Esophagus mucosa (tissue), 1 donor: Measurements from ENCODE around the gene SPOCK2. TPM values are rescaled to one million over a fixed set of nuclear protein-coding genes. Genes with fewer than 3 reads are reported as not detected.
A peak's percentile ranks its signal among the peaks of the same experiment; 100 is the strongest.

Experiments used
- ATAC-seq: fragments of 200-7000 bp; cut with Tn5 transposase; one replicate; pipeline ENCODE4 v1.9.1; 2020
- total RNA-seq: library from RNA; stranded (reverse); gene quantifications from one replicate; pipeline ENCODE4 v1.2.4, GENCODE V29; 2023
- donor health status: DM: yes; HTN: yes; CAD: no.

Gene SPOCK2
- total RNA-seq, 1 donor from 2014 or later, result 1.5 TPM

DNA sequence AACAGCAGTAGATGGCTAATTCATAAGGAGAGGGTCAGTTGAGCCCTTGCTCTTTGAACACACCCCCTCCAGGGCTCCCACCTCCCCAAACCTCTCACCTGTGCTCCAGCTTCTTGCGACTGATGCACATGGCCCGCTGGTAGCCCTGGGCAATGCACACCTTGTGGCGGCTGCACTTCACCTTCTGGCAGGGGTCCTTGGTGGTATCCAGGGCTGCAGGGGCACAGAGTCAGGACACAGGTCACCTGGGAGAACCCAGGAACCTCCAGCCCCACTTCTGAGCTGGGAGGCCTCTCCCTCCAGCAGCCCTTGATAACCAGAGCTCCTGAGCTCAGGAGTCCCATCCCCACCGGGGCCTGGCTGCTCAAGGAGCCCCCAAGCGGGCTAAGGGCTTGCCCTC, 16.3 kb downstream of the SPOCK2 start:
- no peak for ATAC-seq

GRCh38 chr10:72069751-72070526, 18.4 kb downstream of the SPOCK2 start:
- no peak for ATAC-seq

DNA sequence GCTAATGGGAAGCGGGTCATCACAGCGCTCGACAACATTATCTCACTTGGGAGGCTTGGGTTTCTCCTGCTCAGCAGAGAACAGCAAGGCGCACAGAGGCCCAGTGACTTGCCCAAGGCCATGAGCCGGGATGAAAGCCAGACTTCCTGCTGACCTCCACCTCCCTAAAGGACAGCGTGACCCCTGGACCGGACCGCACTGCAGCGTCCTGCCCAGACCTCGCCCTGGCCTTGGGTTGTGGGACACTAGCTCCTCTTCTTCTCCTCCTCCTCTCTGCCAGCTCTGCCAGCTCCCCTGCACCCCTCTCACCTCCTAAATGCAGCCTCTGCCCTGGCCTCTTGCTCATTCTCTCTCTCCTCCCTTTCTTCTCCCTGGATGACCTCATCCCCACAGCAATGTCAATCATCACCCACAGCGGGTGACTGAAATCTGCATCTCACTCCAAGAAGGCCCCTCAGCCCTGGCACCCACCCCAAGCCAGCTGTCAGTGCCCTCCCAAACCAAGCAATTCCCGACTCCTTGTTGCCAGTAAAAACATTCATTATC, 19.4 kb downstream of the SPOCK2 start:
- no peak for ATAC-seq

DNA sequence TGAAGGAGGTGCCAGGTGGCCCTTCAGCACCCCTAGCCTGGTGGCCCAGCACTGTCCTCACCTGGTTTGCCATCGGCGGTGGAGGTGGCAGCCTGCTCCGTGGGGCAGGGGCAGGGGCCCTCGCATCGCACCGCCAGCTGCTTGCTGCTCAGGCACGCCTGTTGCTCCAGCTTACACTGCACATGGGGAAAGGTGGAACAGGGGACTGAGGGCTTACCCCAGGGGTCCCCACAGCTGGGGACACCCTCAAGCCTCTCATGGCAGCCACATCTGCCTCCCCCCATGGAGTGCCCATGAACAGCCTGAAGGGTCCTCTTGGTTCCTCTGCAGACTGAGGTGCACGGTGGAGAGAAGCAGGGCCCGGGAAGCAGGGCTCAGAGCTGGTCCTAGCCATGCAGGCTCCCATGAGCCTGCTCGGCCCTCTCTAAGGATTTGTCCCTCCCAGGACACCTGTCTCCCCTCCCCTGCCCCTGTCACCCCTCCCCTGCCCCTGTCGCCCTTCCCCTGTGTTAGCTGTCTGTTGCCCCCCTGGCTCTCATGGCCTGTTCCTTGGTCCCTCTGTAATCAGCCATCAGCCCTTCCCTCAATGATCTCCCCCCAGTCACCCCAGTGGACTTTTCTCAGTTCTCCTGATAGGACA, 20.1 kb downstream of the SPOCK2 start:
- ATAC-seq, result no peak

- ATAC-seq, result no peak
Measured at GRCh38 chr10:72067463-72068125, 20.8 kb downstream of the SPOCK2 start.

GRCh38 chr10:72066318-72067284, 21.8 kb downstream of the SPOCK2 start:
- ATAC-seq, result no peak

DNA sequence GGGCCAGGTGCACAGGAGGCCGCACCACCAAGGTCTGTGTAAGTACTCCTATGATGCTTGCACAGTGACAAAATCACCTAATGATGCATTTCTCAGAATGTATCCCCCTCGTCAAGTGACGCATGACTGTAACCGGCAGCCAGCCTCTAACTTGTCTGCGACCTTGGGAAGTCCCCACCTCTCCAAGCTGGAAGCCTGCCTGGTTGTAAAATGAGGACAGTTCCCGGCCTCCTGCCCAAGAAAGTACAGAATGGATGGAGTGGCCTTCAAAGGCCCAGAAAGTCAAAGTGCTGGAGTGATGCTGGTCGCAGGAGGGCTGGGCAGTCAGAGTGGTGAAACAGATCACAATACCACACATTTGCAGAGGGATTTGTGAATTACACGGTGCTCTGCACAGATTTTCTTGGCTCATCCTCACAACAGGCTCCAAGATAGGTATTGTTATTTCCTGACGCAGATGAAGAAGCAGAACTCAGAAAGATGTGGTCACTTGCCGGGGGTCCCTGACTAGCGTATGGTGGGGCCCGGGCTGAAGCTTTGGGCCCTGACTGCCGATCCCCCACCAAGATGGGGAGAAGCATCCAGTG, 22.8 kb downstream of the SPOCK2 start:
- no peak for ATAC-seq

DNA sequence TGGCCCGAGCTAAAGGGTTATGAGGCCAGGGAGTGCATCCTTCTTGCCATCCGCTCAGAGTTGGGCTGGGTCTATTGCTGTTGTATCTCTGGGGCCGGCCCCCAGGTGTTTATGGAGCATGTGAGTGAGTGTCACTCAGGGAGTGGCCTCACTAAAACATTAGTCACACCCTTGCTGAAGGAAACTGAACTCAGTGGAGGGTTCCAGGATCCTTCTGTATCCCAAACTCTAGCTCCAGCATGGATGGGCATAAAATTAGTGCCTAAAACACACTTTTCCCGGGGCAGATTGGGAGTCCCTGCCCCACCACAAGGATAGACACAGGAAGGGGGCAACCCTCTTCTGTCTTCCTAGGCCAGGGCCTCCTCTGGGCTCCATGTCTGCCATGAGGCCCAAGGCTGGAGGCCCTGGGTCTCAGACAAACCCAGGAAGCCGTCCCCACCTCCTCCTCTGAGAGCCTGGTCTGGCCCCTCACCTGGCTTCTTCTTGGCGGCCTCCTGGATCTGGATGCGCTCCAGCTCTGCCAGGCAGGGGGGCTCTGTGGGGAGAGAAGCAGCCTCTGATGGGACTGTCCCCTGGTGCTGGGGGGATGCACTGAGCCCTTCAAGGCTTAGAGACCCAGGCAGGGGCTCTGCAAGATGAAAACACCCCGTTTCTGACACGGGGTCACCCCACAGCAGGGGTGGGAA, 24.5 kb downstream of the SPOCK2 start:
- ATAC-seq, result peak; percentile 70

- ATAC-seq, result no peak
Measured at GRCh38 chr10:72062832-72063702, 25.3 kb downstream of the SPOCK2 start.

- no peak for ATAC-seq
Measured at GRCh38 chr10:72062382-72062781, 26.0 kb downstream of the SPOCK2 start.

GRCh38 chr10:72061930-72062329, 26.4 kb downstream of the SPOCK2 start:
- no peak for ATAC-seq

GRCh38 chr10:72061491-72061890, 26.9 kb downstream of the SPOCK2 start:
- ATAC-seq, result no peak

GRCh38 chr10:72059843-72060822, 28.2 kb downstream of the SPOCK2 start:
- no peak for ATAC-seq

DNA sequence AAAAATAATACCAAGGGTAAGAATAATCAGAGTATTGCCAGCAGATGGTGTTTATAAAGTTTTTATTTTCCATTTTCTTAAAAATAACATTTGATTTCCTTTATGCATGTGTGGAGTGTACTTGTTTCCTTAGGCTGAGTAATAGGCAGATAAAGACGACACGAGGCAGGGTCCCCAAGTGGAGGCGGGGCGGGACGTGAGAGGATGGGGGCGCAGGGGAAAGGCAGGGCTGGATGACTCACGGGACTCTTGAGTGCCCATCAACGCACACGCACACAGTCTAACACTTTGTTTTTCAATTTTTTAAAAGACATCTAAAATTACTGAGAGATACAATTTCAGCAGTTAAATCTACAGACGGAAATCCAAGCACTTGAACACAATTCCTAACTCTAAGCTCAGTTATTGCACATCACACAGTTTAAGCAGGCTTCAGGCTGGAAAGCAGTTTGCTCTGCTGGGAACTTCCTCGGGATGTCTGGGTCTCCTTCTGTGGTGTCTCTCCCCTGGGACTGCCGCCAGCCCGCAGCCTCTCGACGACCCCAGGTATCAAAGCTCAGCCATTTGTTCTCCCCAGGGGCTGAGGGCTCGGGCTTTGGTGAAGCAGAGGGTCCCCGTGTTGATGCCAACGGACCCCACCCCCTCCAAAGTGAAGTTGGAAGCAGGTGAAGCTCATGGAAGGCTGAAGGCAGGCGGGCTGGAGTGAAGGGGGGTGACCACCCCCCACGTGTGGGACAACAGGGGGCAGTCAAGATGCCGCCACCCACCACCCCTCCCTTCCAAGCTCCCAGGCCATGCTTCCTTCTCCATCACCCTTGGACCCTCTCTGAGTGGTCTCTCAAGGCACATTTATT, 29.1 kb downstream of the SPOCK2 start:
- ATAC-seq, result no peak

DNA sequence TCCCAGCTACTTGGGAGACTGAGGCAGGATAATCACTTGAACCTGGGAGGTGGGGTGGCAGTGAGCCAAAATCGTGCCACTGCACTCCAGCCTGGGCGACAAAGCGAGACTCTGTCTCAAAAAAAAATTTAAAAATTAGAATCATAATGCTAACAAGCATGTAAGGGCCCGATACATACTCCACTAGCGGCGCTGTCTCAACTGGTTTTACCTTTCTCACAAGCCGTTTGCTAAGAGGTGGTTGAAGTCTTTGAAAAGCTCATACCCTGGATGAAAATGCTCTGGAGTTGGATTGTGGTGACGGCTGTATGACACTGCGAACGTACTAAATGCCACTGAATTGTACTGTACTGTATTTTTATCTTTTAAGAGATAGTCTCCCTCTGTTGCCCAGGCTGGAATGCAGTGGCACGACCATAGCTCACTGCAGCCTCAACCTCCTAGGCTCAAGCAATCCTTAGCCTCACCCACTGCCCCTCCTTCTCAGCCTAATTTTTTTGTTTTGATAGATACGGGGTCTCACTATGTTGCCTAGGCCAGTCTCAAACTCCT, 29.9 kb downstream of the SPOCK2 start:
- ATAC-seq, result no peak

DNA sequence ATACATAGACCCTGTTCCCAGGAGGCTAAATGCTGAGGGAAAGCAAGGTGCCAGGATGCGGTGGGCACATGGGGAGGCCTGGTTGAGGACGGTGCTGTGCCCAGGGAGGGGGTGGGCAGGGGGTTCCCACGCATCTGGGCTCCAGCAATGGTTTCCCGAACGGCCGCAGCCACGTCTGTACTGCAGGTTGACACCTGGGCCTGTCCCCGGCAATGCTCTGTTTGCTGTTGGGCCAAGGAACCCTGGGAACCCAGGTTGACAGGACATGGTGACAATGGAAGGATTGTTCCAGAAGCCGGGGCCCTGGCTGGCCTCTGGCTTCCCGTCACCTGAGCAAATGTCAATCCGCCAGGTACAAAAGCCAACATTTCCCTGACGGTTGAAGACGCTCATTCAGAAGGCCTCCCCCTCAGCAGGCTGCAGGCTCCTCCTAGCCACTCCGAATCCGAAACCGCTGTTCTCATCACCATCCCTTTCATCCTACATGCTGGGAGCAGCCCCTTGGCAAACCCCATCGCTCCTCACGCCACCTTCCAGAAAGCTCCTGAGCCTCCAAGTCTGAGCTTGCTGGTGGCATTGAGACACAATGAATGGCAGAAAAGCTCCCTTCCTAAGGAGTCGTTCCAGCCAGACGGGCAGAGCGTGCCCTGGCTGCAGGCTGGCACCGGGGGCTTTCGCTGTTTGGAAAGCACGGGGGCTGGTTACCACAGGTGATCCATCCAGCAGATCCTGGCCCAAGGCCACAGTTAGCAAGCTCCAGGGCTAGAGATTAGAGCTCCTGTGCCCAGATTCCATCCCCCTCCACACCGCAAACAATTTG, 31.2 kb downstream of the SPOCK2 start:
- peak; percentile 59 for ATAC-seq

DNA sequence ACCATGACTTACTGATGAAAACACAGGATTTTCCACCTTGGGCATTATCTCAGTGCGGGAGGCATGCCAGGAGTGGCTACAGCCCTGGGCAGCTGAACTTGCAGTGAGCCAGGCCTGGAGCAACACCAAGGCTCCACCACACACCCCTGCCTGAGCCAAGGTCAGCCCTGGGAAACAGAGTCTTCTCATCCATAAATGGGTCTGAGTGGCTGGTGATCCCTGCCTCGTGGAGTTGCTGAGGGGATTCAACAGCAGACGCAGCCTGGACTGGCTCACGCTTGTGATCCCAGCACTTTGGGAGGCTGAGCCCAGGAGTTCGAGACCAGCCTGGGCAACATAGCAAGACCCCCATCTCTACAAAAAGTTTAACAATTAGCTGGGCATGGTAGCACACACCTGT, 32.2 kb downstream of the SPOCK2 start:
- no peak for ATAC-seq
